Caco-2 (cell line): ENCODE measurements around the gene GPR137B. TPM values are rescaled to one million over a fixed set of nuclear protein-coding genes. Genes with fewer than 3 reads are reported as not detected.

ENCODE experiments used
- BruUV-seq: library from RNA; stranded (reverse); fragments of 400-500 nt; replicated peaks from 2 replicates; lab custom pipeline; 2021; lab: Mats Ljungman, UMichigan
- CTCF ChIA-PET: fragments of 300-600 bp; sonication (Branson Sonifier 250); formaldehyde crosslinking; loops from one replicate; lab custom pipeline; 2022; ENCODE audit warnings: antibody characterized with exemption; lab: Charles Lee
- POLR2A ChIA-PET: fragments of 300-600 bp; sonication (Branson Sonifier 250); formaldehyde crosslinking; loops from one replicate; lab custom pipeline; 2022; ENCODE audit warnings: antibody characterized with exemption; lab: Charles Lee
- DNase-seq, 2 experiments: peaks; one replicate each; pipeline versions ENCODE4 v3.0.0 to v3.0.0-alpha.2; 2020 to 2022
- H3K27me3 ChIP-seq: replicated peaks from 2 replicates; pipeline ENCODE4 v1.6.0; 2011; ENCODE audit warnings: low read length; ENCODE audit not compliant: control insufficient read depth, insufficient read depth
- H3K36me3 ChIP-seq: 2 replicates; pipeline ENCODE4 v1.5.1; 2011; ENCODE audit warnings: low read length; ENCODE audit not compliant: control insufficient read depth, insufficient read depth
- H3K4me1 ChIP-seq: fragments of 250-450 bp; sonication (Bioruptor Pico); 2 replicates; pipeline ENCODE4 v1.5.1; 2020; ENCODE audit warnings: mild to moderate bottlenecking
- H3K4me3 ChIP-seq: 2 replicates; pipeline ENCODE4 v1.5.1; 2011; ENCODE audit warnings: low read depth, mild to moderate bottlenecking, control low read depth, low read length
- H3K9me3 ChIP-seq: fragments of 250-450 bp; sonication (Bioruptor Pico); 2 replicates; pipeline ENCODE4 v1.5.1; 2020; ENCODE audit warnings: mild to moderate bottlenecking, moderate library complexity
- H3K27ac Mint-ChIP-seq: one replicate; pipeline ENCODE4 v1.8.0; 2022; ENCODE audit warnings: mixed read lengths; ENCODE audit not compliant: unreplicated experiment
- H3K27me3 Mint-ChIP-seq: one replicate; pipeline ENCODE4 v1.8.0; 2022; ENCODE audit warnings: mixed read lengths; ENCODE audit not compliant: insufficient read depth, unreplicated experiment
- H3K36me3 Mint-ChIP-seq: one replicate; pipeline ENCODE4 v1.8.0; 2022; ENCODE audit warnings: mild to moderate bottlenecking, mixed read lengths; ENCODE audit not compliant: insufficient read depth, unreplicated experiment
- H3K4me1 Mint-ChIP-seq: one replicate; pipeline ENCODE4 v1.8.0; 2022; ENCODE audit warnings: low read depth, mixed read lengths; ENCODE audit not compliant: unreplicated experiment
- H3K4me3 Mint-ChIP-seq: one replicate; pipeline ENCODE4 v1.8.0; 2022; ENCODE audit warnings: mild to moderate bottlenecking, moderate library complexity, mixed read lengths; ENCODE audit not compliant: unreplicated experiment
- H3K9me3 Mint-ChIP-seq: one replicate; pipeline ENCODE4 v1.8.0; 2022; ENCODE audit warnings: mixed read lengths; ENCODE audit not compliant: unreplicated experiment
- CTCF ChIP-seq, 2 experiments: fragments of 200-600 bp in 1 of 2; IDR thresholded peaks; 1 replicate in 1 of 2; 2 replicates in 1 of 2; pipeline versions ENCODE4 v1.5.1 to v1.8.0; 2011 to 2022; ENCODE audit warnings: antibody characterized with exemption in 1 of 2, control low read depth in 1 of 2, inconsistent platforms in 1 of 2, low read depth in 1 of 2, low read length in 1 of 2, mild to moderate bottlenecking in 1 of 2, moderate library complexity in 1 of 2; ENCODE audit not compliant: insufficient read depth in 1 of 2, severe bottlenecking in 1 of 2, unreplicated experiment in 1 of 2
- intact Hi-C: fragments of 100-400 bp; cut with micrococcal nuclease; formaldehyde crosslinking; loops from one replicate; pipeline ENCODE4 v1.10.0; 2022; ENCODE audit not compliant: unreplicated experiment
- total RNA-seq: library from RNA; stranded (reverse); gene quantifications from 2 replicates; pipeline ENCODE4 v1.2.3, GENCODE V29; 2022

GPR137B gene
- total RNA-seq, 1 experiment from 2014 or later, result 5.9 TPM

GRCh38 chr1:236167154-236167553 lies 24.8 kb downstream of the GPR137B start:
- BruUV-seq, result no TSS peak
- no peaks in the 10 kb centered on the region for H3K36me3 Mint-ChIP-seq
- POLR2A ChIA-PET, result no interaction called here
- H3K27ac Mint-ChIP-seq, result no peak overlapping the region
- no peak overlapping the region for H3K4me3 ChIP-seq
- no peaks in the 10 kb centered on the region for H3K9me3 Mint-ChIP-seq
- no peaks in the 10 kb centered on the region for H3K27me3 Mint-ChIP-seq
- no peaks in the 10 kb centered on the region for H3K27me3 ChIP-seq
- peaks cover 14% of the 10 kb centered on the region for H3K4me1 ChIP-seq
- no peak for TF ChIP-seq CTCF (IDR thresholded peaks at IDR 0.05; ENCODE audit: insufficient read depth in 1 of 2, low read depth in 1 of 2, low read length in 1 of 2, severe bottlenecking in 1 of 2, unreplicated experiment in 1 of 2)
- H3K4me3 Mint-ChIP-seq, result no peak overlapping the region
- H3K4me1 Mint-ChIP-seq, result peaks cover 14% of the 10 kb centered on the region
- no peak for DNase-seq
- intact Hi-C loops, result no loop called here
- CTCF ChIA-PET, result interaction anchor here (0.6 kb wide), 1 partner anchor 233 kb away, joined by 3 read pairs; no protein-coding TSS in a partner anchor
- no peaks in the 10 kb centered on the region for H3K36me3 ChIP-seq
- H3K9me3 ChIP-seq, result peaks cover 3% of the 10 kb centered on the region; the same call in 1 of the 2 replicates

- TF ChIP-seq CTCF (IDR thresholded peaks at IDR 0.05; ENCODE audit: insufficient read depth in 1 of 2, low read depth in 1 of 2, low read length in 1 of 2, severe bottlenecking in 1 of 2, unreplicated experiment in 1 of 2), result no peak
- intact Hi-C loops, result no loop called here
- Histone ChIP-seq H3K4me3 (no peak overlapping the region), H3K27me3 (no peaks in the 10 kb centered on the region), H3K36me3 (no peaks in the 10 kb centered on the region), H3K4me1 (peaks cover 11% of the 10 kb centered on the region), H3K9me3 (no peaks in the 10 kb centered on the region)
- Mint-ChIP-seq H3K4me1 (peaks cover 14% of the 10 kb centered on the region), H3K9me3 (no peaks in the 10 kb centered on the region), H3K4me3 (no peak overlapping the region), H3K27me3 (no peaks in the 10 kb centered on the region), H3K27ac (no peak overlapping the region), H3K36me3 (no peaks in the 10 kb centered on the region)
- CTCF ChIA-PET, result interaction anchor here (0.6 kb wide), 1 partner anchor 233 kb away, joined by 3 read pairs; no protein-coding TSS in a partner anchor
- BruUV-seq, result no TSS peak
- DNase-seq, result no peak
- POLR2A ChIA-PET, result no interaction called here
These were observed 25.2 kb downstream of the GPR137B start for GRCh38 chr1:236167578-236167977.

- ChIA-PET POLR2A (no interaction called here), CTCF (no interaction called here)
- TF ChIP-seq CTCF (IDR thresholded peaks at IDR 0.05; ENCODE audit: insufficient read depth in 1 of 2, low read depth in 1 of 2, low read length in 1 of 2, severe bottlenecking in 1 of 2, unreplicated experiment in 1 of 2), result peak; percentile 17 to 38
- Histone ChIP-seq H3K9me3 (no peaks in the 10 kb centered on the region), H3K4me3 (no peak overlapping the region), H3K36me3 (no peaks in the 10 kb centered on the region), H3K27me3 (no peaks in the 10 kb centered on the region), H3K4me1 (no peaks in the 10 kb centered on the region)
- peak in 1 of 2 experiments; percentile 32 for DNase-seq
- Mint-ChIP-seq H3K27ac (peak overlapping the region; percentile 13), H3K4me3 (no peak overlapping the region), H3K27me3 (no peaks in the 10 kb centered on the region), H3K4me1 (peaks cover 3% of the 10 kb centered on the region), H3K36me3 (no peaks in the 10 kb centered on the region), H3K9me3 (no peaks in the 10 kb centered on the region)
- intact Hi-C loops, result loop anchor here (1.0 kb wide), 1 partner anchor 60 kb away; no protein-coding TSS in a partner anchor
- no TSS peak for BruUV-seq
These were observed 26.5 kb downstream of the GPR137B start for GRCh38 chr1:236168716-236169429.
